ENCODE results near the gene DSP.

Gene DSP

GRCh38 chr6:7541175-7542064 lies at the start of gene DSP:
TSS of gene DSP (plus strand) at chr6:7541671. CDS start at chr6:7541916, 245 bp downstream.
- H3K79me2 ChIP-seq (ENCODE audit: insufficient read depth, low read length) = no peaks in the 10 kb centered on the region
- no peak within 1 kb of the TSS for H2AFZ ChIP-seq (ENCODE audit: low read length)
- H3K9me3 ChIP-seq (ENCODE audit: insufficient read depth, low read depth, low read length) = no peaks in the 10 kb centered on the region
- H3K27me3 ChIP-seq (ENCODE audit: insufficient read depth, low read length, poor library complexity, severe bottlenecking) = no peaks in the 10 kb centered on the region
- no peaks in the 10 kb centered on the region for H3K36me3 ChIP-seq (ENCODE audit: insufficient read depth, low read length)
- no peaks in the 10 kb centered on the region for H3K4me1 ChIP-seq (ENCODE audit: insufficient read depth, low read length, poor library complexity, severe bottlenecking)
- no peak within 1 kb of the TSS for H3K9ac ChIP-seq (ENCODE audit: low read depth, low read length, poor library complexity, severe bottlenecking)
- H3K4me2 ChIP-seq (ENCODE audit: low read depth, low read length, poor library complexity, severe bottlenecking) = no peak within 1 kb of the TSS
- H4K20me1 ChIP-seq (ENCODE audit: insufficient read depth, low read length, poor library complexity, severe bottlenecking) = no peaks in the 10 kb centered on the region
- no peaks in the 10 kb centered on the region for H3F3A ChIP-seq (ENCODE audit: low read depth)
- TF ChIP-seq EZH2phosphoT487 (IDR thresholded peaks at IDR 0.05; ENCODE audit: borderline replicate concordance) = no peak
- no peak for TF ChIP-seq CTCF (conservative IDR thresholded peaks at IDR 0.05; ENCODE audit: low read length)
- no peak within 1 kb of the TSS for H3K4me3 ChIP-seq (ENCODE audit: low read length, poor library complexity, severe bottlenecking)
- no peaks in the 10 kb centered on the region for H3K9me2 ChIP-seq (replicated peaks; ENCODE audit: low read depth, low read length)

GRCh38 chr6:7493866-7494265 lies 47.6 kb upstream of the DSP start:
- H3K27me3 ChIP-seq (ENCODE audit: insufficient read depth, low read length, poor library complexity, severe bottlenecking) = no peaks in the 10 kb centered on the region
- H4K20me1 ChIP-seq (ENCODE audit: insufficient read depth, low read length, poor library complexity, severe bottlenecking) = no peaks in the 10 kb centered on the region
- no peaks in the 10 kb centered on the region for H3K9me2 ChIP-seq (replicated peaks; ENCODE audit: low read depth, low read length)
- H3K9ac ChIP-seq (ENCODE audit: low read depth, low read length, poor library complexity, severe bottlenecking) = no peak overlapping the region
- no peak overlapping the region for H3K4me2 ChIP-seq (ENCODE audit: low read depth, low read length, poor library complexity, severe bottlenecking)
- no peaks in the 10 kb centered on the region for H3K4me1 ChIP-seq (ENCODE audit: insufficient read depth, low read length, poor library complexity, severe bottlenecking)
- H2AFZ ChIP-seq (ENCODE audit: low read length) = no peak overlapping the region
- no peaks in the 10 kb centered on the region for H3K79me2 ChIP-seq (ENCODE audit: insufficient read depth, low read length)
- no peaks in the 10 kb centered on the region for H3F3A ChIP-seq (ENCODE audit: low read depth)
- H3K9me3 ChIP-seq (ENCODE audit: insufficient read depth, low read depth, low read length) = no peaks in the 10 kb centered on the region
- no peak for TF ChIP-seq CTCF (conservative IDR thresholded peaks at IDR 0.05; ENCODE audit: low read length)
- TF ChIP-seq EZH2phosphoT487 (IDR thresholded peaks at IDR 0.05; ENCODE audit: borderline replicate concordance) = no peak
- no peaks in the 10 kb centered on the region for H3K36me3 ChIP-seq (ENCODE audit: insufficient read depth, low read length)
- H3K4me3 ChIP-seq (ENCODE audit: low read length, poor library complexity, severe bottlenecking) = no peak overlapping the region

- TF ChIP-seq CTCF (conservative IDR thresholded peaks at IDR 0.05; ENCODE audit: low read length) = no peak
- Histone ChIP-seq H3K79me2 (ENCODE audit: insufficient read depth, low read length) (no peaks in the 10 kb centered on the region), H3K4me3 (ENCODE audit: low read length, poor library complexity, severe bottlenecking) (no peak overlapping the region), H3K9me2 (replicated peaks; ENCODE audit: low read depth, low read length) (no peaks in the 10 kb centered on the region), H3K4me1 (ENCODE audit: insufficient read depth, low read length, poor library complexity, severe bottlenecking) (no peaks in the 10 kb centered on the region), H3K27me3 (ENCODE audit: insufficient read depth, low read length, poor library complexity, severe bottlenecking) (no peaks in the 10 kb centered on the region), H3K9ac (ENCODE audit: low read depth, low read length, poor library complexity, severe bottlenecking) (no peak overlapping the region), H3K4me2 (ENCODE audit: low read depth, low read length, poor library complexity, severe bottlenecking) (no peak overlapping the region), H2AFZ (ENCODE audit: low read length) (no peak overlapping the region), H3K9me3 (ENCODE audit: insufficient read depth, low read depth, low read length) (no peaks in the 10 kb centered on the region), H3K36me3 (ENCODE audit: insufficient read depth, low read length) (no peaks in the 10 kb centered on the region), H3F3A (ENCODE audit: low read depth) (no peaks in the 10 kb centered on the region), H4K20me1 (ENCODE audit: insufficient read depth, low read length, poor library complexity, severe bottlenecking) (no peaks in the 10 kb centered on the region)
Measured at GRCh38 chr6:7494638-7495037, 46.8 kb upstream of the DSP start.

Measured in Loucy (cell line).